BJ (cell line): ENCODE data around the gene TRIM46. TPM values are rescaled to one million over a fixed set of nuclear protein-coding genes. Genes with fewer than 3 reads are reported as not detected.

Experiments used
- CTCF ChIA-PET: fragments of 350-600 bp; formaldehyde crosslinking; extraction: SDS; loops from one replicate; lab custom pipeline; 2021; ENCODE audit warnings: antibody characterized with exemption, inconsistent platforms; lab: Yijun Ruan, JAX
- POLR2A ChIA-PET: fragments of 300-600 bp; sonication (Branson Sonifier 250); formaldehyde crosslinking; extraction: SDS; loops from one replicate; lab custom pipeline; 2021; ENCODE audit warnings: antibody characterized with exemption; lab: Charles Lee
- DNase-seq: peaks from one replicate; pipeline ENCODE4 v3.0.0-alpha.2; 2011; ENCODE audit warnings: low read depth
- H3K27me3 ChIP-seq: 2 replicates; pipeline ENCODE4 v1.6.0; 2011; ENCODE audit warnings: low read length; ENCODE audit not compliant: control insufficient read depth, insufficient read depth
- H3K36me3 ChIP-seq: 2 replicates; pipeline ENCODE4 v1.5.1; 2011; ENCODE audit warnings: low read length; ENCODE audit not compliant: control insufficient read depth, insufficient read depth
- H3K4me3 ChIP-seq: 2 replicates; pipeline ENCODE4 v1.5.1; 2011; ENCODE audit warnings: low read depth, mild to moderate bottlenecking, control low read depth, low read length
- CTCF ChIP-seq: IDR thresholded peaks from 2 replicates; pipeline ENCODE4 v1.5.1; 2011; ENCODE audit warnings: low read depth, mild to moderate bottlenecking, control low read depth, inconsistent platforms, low read length, moderate library complexity; ENCODE audit not compliant: insufficient read depth
- polyA minus RNA-seq: library from RNA; depleted of rRNA, polyadenylated mRNA; stranded (reverse); fragments of >200 nt; gene quantifications from 2 replicates; pipeline ENCODE4 v1.2.3, GENCODE V29; 2011; rRNA and poly(A)+ RNA removed
- polyA plus RNA-seq: library from polyadenylated mRNA; depleted of rRNA; stranded (reverse); fragments of >200 nt; gene quantifications from 2 replicates; pipeline ENCODE4 v1.2.3, GENCODE V29; 2011; rRNA removed

The TRIM46 gene
- polyA plus RNA-seq (3.5 and 5.4 TPM in 2 replicates), polyA minus RNA-seq (5.8 and 7.3 TPM in 2 replicates)

- no peak for DNase-seq
- peak within 1 kb of the TSS; percentile 97 for H3K4me3 ChIP-seq
- no peaks in the 10 kb centered on the region for H3K27me3 ChIP-seq
- TF ChIP-seq CTCF, result no peak
- ChIA-PET CTCF (interaction anchor here (0.7 to 11.3 kb wide), 34 partner anchors 11 to 539 kb away, joined by 3 to 259 read pairs (median 4); partner anchors contain the start of genes ADAM15 and THBS3), POLR2A (no interaction called here)
- peaks cover 17% of the 10 kb centered on the region for H3K36me3 ChIP-seq
Measured at GRCh38 chr1:155173478-155174323, at the start of gene TRIM46. Gene TRIM46 (plus strand): TSS chr1:155173849. CDS start chr1:155173967, 118 bp downstream.

- CTCF ChIA-PET, result interaction anchor here (0.8 to 2.9 kb wide), 6 partner anchors 10 to 48 kb away, joined by 3 to 11 read pairs (median 6); partner anchors contain the start of gene KRTCAP2
- Histone ChIP-seq H3K36me3 (no peaks in the 10 kb centered on the region), H3K27me3 (peaks cover 55% of the 10 kb centered on the region), H3K4me3 (no peak overlapping the region)
- no peak for TF ChIP-seq CTCF
- POLR2A ChIA-PET, result no interaction called here
- DNase-seq, result peak; percentile 1
Measured at GRCh38 chr1:155124503-155125463, 48.9 kb upstream of the TRIM46 start.

GRCh38 chr1:155125511-155125945, 48.1 kb upstream of the TRIM46 start:
- POLR2A ChIA-PET, result no interaction called here
- H3K27me3 ChIP-seq, result peaks cover 52% of the 10 kb centered on the region
- no peak overlapping the region for H3K4me3 ChIP-seq
- H3K36me3 ChIP-seq, result no peaks in the 10 kb centered on the region
- DNase-seq, result no peak
- CTCF ChIA-PET, result interaction anchor here (1.0 to 2.9 kb wide), 5 partner anchors 9 to 42 kb away, joined by 3 to 11 read pairs (median 5); no protein-coding TSS in a partner anchor
- TF ChIP-seq CTCF, result no peak

GRCh38 chr1:155125946-155126555, 47.6 kb upstream of the TRIM46 start:
- H3K36me3 ChIP-seq, result no peaks in the 10 kb centered on the region
- CTCF ChIA-PET, result interaction anchor here (1.0 to 2.9 kb wide), 5 partner anchors 9 to 41 kb away, joined by 3 to 11 read pairs (median 5); no protein-coding TSS in a partner anchor
- peak overlapping the region; percentile 9; the same call in 1 of the 2 replicates for H3K4me3 ChIP-seq
- TF ChIP-seq CTCF, result no peak
- DNase-seq, result no peak
- peaks cover 51% of the 10 kb centered on the region for H3K27me3 ChIP-seq
- POLR2A ChIA-PET, result no interaction called here
